Endothelial cell of umbilical vein (primary cell): ENCODE results near the gene LZTS2.

Source experiments
- POLR2A ChIP-seq: IDR thresholded peaks from 2 replicates; pipeline ENCODE4 v1.6.1; 2012; ENCODE audit warnings: low read depth, mild to moderate bottlenecking, control low read depth, low read length
- TF ChIP-seq, protein P1 (sequence below), 2 donors: IDR thresholded peaks; 1 replicate in 1 of 2; 2 replicates in 1 of 2; pipeline ENCODE4 v1.5.1; 2011; ENCODE audit warnings: low read length in 2 of 2, mild to moderate bottlenecking in 2 of 2, moderate library complexity in 2 of 2, control low read depth in 1 of 2, inconsistent platforms in 1 of 2, low read depth in 1 of 2; ENCODE audit not compliant: insufficient read depth in 1 of 2; ENCODE audit errors: extremely low read depth in 1 of 2

DNA sequence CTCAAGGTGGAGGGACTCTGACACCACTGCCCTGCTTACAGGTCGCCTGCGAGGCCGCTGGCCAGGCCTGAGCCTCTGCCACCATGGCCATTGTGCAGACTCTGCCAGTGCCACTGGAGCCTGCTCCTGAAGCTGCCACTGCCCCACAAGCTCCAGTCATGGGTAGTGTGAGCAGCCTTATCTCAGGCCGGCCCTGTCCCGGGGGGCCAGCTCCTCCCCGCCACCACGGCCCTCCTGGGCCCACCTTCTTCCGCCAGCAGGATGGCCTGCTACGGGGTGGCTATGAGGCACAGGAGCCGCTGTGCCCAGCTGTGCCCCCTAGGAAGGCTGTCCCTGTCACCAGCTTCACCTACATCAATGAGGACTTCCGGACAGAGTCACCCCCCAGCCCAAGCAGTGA lies 2.8 kb downstream of the LZTS2 start:
- TF ChIP-seq, protein P1, sequence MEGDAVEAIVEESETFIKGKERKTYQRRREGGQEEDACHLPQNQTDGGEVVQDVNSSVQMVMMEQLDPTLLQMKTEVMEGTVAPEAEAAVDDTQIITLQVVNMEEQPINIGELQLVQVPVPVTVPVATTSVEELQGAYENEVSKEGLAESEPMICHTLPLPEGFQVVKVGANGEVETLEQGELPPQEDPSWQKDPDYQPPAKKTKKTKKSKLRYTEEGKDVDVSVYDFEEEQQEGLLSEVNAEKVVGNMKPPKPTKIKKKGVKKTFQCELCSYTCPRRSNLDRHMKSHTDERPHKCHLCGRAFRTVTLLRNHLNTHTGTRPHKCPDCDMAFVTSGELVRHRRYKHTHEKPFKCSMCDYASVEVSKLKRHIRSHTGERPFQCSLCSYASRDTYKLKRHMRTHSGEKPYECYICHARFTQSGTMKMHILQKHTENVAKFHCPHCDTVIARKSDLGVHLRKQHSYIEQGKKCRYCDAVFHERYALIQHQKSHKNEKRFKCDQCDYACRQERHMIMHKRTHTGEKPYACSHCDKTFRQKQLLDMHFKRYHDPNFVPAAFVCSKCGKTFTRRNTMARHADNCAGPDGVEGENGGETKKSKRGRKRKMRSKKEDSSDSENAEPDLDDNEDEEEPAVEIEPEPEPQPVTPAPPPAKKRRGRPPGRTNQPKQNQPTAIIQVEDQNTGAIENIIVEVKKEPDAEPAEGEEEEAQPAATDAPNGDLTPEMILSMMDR (IDR thresholded peaks at IDR 0.05; ENCODE audit: extremely low read depth in 1 of 2, insufficient read depth in 1 of 2, low read depth in 1 of 2, low read length in 2 of 2) = no peak
- TF ChIP-seq POLR2A = no peak
